NK-92 treated with Interleukin-12 subunit alpha and Interleukin-12 subunit beta, amount 100 ng/mL, for 24 hours (cell line): Measurements from ENCODE around the gene MYDGF.
"Not testable (repeated sequence)": the region's sequence is repeated elsewhere in the genome, so short reads cannot be mapped to it uniquely, and the experiment has no call there.

Experiments used
- DNase-seq: peaks from one replicate; lab custom pipeline; 2025; lab: John Stamatoyannopoulos, UW

MYDGF gene

GRCh38 chr19:4699826-4700692 lies 29.9 kb upstream of the MYDGF start:
- DNase-seq, result no peak

GRCh38 chr19:4697304-4697703 lies 27.2 kb upstream of the MYDGF start:
- DNase-seq, result no peak

GRCh38 chr19:4695224-4695731 lies 25.1 kb upstream of the MYDGF start:
- DNase-seq, result no peak

GRCh38 chr19:4694211-4694987 lies 24.3 kb upstream of the MYDGF start:
- no peak for DNase-seq

- DNase-seq, result no peak
Observed at GRCh38 chr19:4693471-4694121, 23.5 kb upstream of the MYDGF start.

- no peak for DNase-seq
Observed at GRCh38 chr19:4693078-4693350, 22.9 kb upstream of the MYDGF start.

GRCh38 chr19:4692251-4693077 lies 22.3 kb upstream of the MYDGF start:
- no peak for DNase-seq

- no peak for DNase-seq
Observed at GRCh38 chr19:4691373-4691772, 21.2 kb upstream of the MYDGF start.

- no peak for DNase-seq
Observed at GRCh38 chr19:4690361-4690760, 20.2 kb upstream of the MYDGF start.

- DNase-seq, result no peak
Observed at GRCh38 chr19:4689403-4689802, 19.3 kb upstream of the MYDGF start.

GRCh38 chr19:4688587-4688986 lies 18.4 kb upstream of the MYDGF start:
- no peak for DNase-seq

GRCh38 chr19:4687396-4687795 lies 17.3 kb upstream of the MYDGF start:
- no peak for DNase-seq

GRCh38 chr19:4686700-4687099 lies 16.6 kb upstream of the MYDGF start:
- no peak for DNase-seq

- DNase-seq, result no peak
Observed at GRCh38 chr19:4684312-4685095, 14.4 kb upstream of the MYDGF start.

- no peak for DNase-seq
Observed at GRCh38 chr19:4682417-4683200, 12.5 kb upstream of the MYDGF start.

- DNase-seq, result not testable (repeated sequence)
Observed at GRCh38 chr19:4680021-4680420, 9.9 kb upstream of the MYDGF start.

- DNase-seq, result no peak
Observed at GRCh38 chr19:4678881-4679790, 9.0 kb upstream of the MYDGF start.

- no peak for DNase-seq
Observed at GRCh38 chr19:4676955-4677731, 7.0 kb upstream of the MYDGF start.
